ENCODE results near the gene PPCDC. TPM values are rescaled to one million over a fixed set of nuclear protein-coding genes. Genes with fewer than 3 reads are reported as not detected.

The PPCDC gene
- total RNA-seq, 5 donors from 2014 or later (not counting 1 experiment from before 2014, with no cell fraction given): 9.3 to 14.3 (median 11.8) TPM

DNA sequence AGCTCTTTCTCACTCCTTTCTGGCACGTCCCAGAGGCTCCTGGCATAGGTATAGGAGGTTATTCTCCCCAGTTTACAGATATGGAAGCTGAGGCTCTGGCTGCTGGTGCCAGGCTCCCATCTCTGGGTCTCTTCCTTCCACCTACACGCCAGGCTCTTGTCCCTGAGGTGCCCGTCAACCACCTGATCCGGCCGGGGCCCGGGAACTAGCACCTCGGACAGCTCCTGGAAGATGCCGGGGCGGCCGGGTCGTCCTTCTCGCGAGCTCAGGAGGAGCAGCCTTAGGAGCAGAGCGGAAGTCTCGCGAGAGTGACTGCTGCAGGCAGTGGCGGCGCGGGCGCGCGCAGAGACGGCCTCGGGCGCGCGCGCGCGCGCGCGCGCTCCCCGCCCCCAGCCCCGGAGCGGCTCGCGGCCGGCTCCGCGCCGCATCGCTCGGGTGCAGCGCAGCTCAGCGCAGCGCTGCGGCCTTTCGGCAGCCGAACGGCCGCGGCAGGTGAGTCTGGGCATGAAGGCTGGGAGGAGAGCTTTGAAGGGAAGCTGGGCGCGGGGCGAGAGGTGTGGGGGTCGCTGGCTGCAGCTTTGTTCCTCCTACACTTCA lies 28.1 kb upstream of the PPCDC start, which contains the start of gene SCAMP5:
Gene SCAMP5, plus strand, starts transcription at position 382 of the 597 bp plus-strand sequence. CDS start 16,277 bp downstream, outside the sequence.
- Mint-ChIP-seq H3K9me3 (no peaks in the 10 kb centered on the region), H3K4me1 (peaks cover 10 to 18% (median 16%) of the 10 kb centered on the region in 3 donors), H3K27ac (peak within 1 kb of the TSS in 1 of 2 donors; percentile 67), H3K4me3 (peak within 1 kb of the TSS; percentile 77 to 85 (median 78)), H3K36me3 (no peaks in the 10 kb centered on the region), H3K27me3 (peaks cover 27 to 34% of the 10 kb centered on the region in 2 donors)
- WGBS (ENCODE audit: insufficient coverage): under 1% methylated on average over 44 of the region's 58 CpGs
- Histone ChIP-seq H3K36me3 (ENCODE audit: control insufficient read depth in 2 of 2, extremely low read depth in 1 of 2, insufficient read depth in 1 of 2, low read length in 1 of 2) (no peaks in the 10 kb centered on the region), H3K4me3 (ENCODE audit: control insufficient read depth in 1 of 2, extremely low read depth in 1 of 2, low read length in 1 of 2) (peak within 1 kb of the TSS; percentile 66 to 74), H3K27me3 (replicated peaks in 1 of 2; ENCODE audit: control insufficient read depth in 2 of 2, extremely low read depth in 1 of 2, insufficient read depth in 2 of 2, low read length in 1 of 2) (peaks cover 0 to 48% of the 10 kb centered on the region in 2 experiments), H3K4me1 (ENCODE audit: control insufficient read depth in 1 of 2, extremely low read depth in 1 of 2, insufficient read depth in 2 of 2, low read length in 2 of 2) (peaks cover 0 to 19% of the 10 kb centered on the region in 2 experiments), H3K9me3 (no peaks in the 10 kb centered on the region), H3K27ac (ENCODE audit: low read length) (no peak within 1 kb of the TSS)
- POLR2A ChIA-PET: interaction anchor here in 1 of 2 donors (0.7 kb wide), 1 partner anchor 168 kb away, joined by 5 read pairs; no protein-coding TSS in a partner anchor
- peak; percentile 95 to 98 (median 97) for ATAC-seq (replicated peaks in 1 of 4)
- peak; percentile 76 to 94 (median 88) for DNase-seq
- CTCF ChIA-PET: interaction anchor here (0.5 to 1.5 kb wide), 6 partner anchors 20 to 258 kb away, joined by 3 to 6 read pairs (median 3); partner anchors contain the start of genes PPCDC (in 2 of the 2) and CPLX3 (in 1 of the 2)

DNA sequence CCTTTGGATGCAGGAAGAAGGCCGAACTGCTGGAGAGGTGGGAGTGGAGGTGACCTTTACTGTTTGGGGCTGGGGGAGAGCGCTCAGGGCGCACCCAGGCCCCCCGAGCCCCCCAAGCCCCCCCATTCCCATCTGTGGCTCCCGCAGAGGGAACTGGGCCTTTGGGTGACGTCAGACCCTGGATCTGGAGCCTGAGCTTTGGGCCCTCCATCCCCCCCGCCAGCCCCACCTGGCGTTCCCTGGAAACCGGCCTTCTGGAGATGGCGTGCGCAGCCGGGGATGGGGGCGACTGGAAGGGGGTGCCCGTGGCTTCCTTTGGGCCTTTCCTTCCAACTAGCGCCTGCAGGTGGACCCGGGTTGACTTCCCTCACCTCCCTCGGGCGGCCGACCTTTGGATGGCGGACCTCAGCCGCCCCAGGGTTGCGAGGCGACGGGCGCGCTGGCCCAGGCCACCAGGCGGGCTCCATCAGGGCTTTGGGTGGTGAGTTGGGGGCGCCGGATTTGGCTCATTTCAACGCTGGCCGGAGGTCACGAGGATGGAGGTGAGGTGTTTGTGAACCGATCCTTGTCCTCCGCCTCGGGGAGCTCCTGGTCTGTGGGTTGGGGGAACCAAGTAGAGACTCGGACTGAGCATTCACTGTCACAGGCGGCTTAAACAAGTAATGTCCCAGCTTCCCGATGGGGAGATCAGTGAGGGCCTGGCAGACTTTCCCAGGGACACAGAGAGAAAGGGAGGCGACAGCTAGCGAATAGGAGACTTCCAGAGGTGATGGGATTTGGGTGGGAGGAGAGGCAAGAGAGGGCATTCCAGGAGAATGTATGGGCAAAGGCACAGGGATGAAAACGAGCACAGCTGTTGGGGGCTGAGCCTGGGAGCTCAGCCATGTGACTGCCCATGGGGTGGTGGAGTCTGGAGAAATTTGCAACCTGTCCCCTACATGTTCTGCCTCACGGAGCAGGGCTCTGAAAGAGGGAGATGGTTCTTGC lies 27.3 kb upstream of the PPCDC start:
- Mint-ChIP-seq H3K27ac (no peak overlapping the region), H3K27me3 (peaks cover 31 to 34% of the 10 kb centered on the region in 2 donors), H3K4me1 (peaks cover 10 to 18% (median 16%) of the 10 kb centered on the region in 3 donors), H3K4me3 (peak overlapping the region; percentile 66 to 85 (median 78)), H3K9me3 (no peaks in the 10 kb centered on the region), H3K36me3 (no peaks in the 10 kb centered on the region)
- peaks cover 0 to 19% of the 10 kb centered on the region in 2 experiments for H3K4me1 ChIP-seq (ENCODE audit: control insufficient read depth in 1 of 2, extremely low read depth in 1 of 2, insufficient read depth in 2 of 2, low read length in 2 of 2)
- peaks cover 0 to 50% of the 10 kb centered on the region in 2 experiments for H3K27me3 ChIP-seq (replicated peaks in 1 of 2; ENCODE audit: control insufficient read depth in 2 of 2, extremely low read depth in 1 of 2, insufficient read depth in 2 of 2, low read length in 1 of 2)
- no peak overlapping the region for H3K27ac ChIP-seq (ENCODE audit: low read length)
- 38% methylated on average over 36 of the region's 42 CpGs for WGBS (ENCODE audit: insufficient coverage)
- no peaks in the 10 kb centered on the region for H3K36me3 ChIP-seq (ENCODE audit: control insufficient read depth in 2 of 2, extremely low read depth in 1 of 2, insufficient read depth in 1 of 2, low read length in 1 of 2)
- ATAC-seq (replicated peaks in 1 of 4): no peak
- no peaks in the 10 kb centered on the region for H3K9me3 ChIP-seq
- peak in 2 of 35 experiments; percentile 3 to 13 for DNase-seq
- ChIA-PET POLR2A (no interaction called here), CTCF (interaction anchor here (0.5 to 1.5 kb wide), 7 partner anchors 19 to 361 kb away, joined by 3 to 6 read pairs (median 3); partner anchors contain the start of genes CPLX3 (in 1 of the 2) and PPCDC (in 1 of the 2))
- peak overlapping the region; percentile 66 to 74 for H3K4me3 ChIP-seq (ENCODE audit: control insufficient read depth in 1 of 2, extremely low read depth in 1 of 2, low read length in 1 of 2)

DNA sequence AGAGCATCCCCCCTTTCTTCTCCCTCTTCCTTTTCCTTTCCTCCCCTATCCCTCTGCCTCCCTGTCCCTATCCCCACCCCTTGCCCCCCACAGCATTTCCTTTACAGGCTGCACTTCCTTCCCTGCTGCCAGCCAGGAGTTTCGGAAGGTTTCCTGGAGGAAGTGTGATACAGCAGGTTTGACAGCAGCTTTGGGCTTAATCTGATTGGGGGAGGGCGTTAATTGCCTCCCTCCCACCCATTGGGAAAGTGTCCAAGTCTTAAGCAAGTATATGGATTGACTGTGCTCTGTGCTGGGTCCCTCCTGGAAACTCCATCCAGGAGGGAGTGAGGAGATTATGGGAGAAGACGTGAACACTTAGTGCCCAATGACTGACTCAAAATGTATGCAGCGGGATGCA lies 26.2 kb upstream of the PPCDC start:
- 88% methylated on average over 2 of the region's 4 CpGs for WGBS (ENCODE audit: insufficient coverage)
- H3K4me1 ChIP-seq (ENCODE audit: control insufficient read depth in 1 of 2, extremely low read depth in 1 of 2, insufficient read depth in 2 of 2, low read length in 2 of 2): peaks cover 0 to 19% of the 10 kb centered on the region in 2 experiments
- no peak overlapping the region for H3K27ac ChIP-seq (ENCODE audit: low read length)
- H3K9me3 ChIP-seq: no peaks in the 10 kb centered on the region
- no peaks in the 10 kb centered on the region for H3K9me3 Mint-ChIP-seq
- H3K4me3 ChIP-seq (ENCODE audit: control insufficient read depth in 1 of 2, extremely low read depth in 1 of 2, low read length in 1 of 2): no peak overlapping the region
- H3K4me1 Mint-ChIP-seq: peaks cover 10 to 18% (median 16%) of the 10 kb centered on the region in 3 donors
- H3K36me3 Mint-ChIP-seq: no peaks in the 10 kb centered on the region
- ChIA-PET CTCF (no interaction called here), POLR2A (no interaction called here)
- ATAC-seq (replicated peaks in 1 of 4) (no peak), DNase-seq (no peak)
- peak overlapping the region in 1 of 3 donors; percentile 79 for H3K4me3 Mint-ChIP-seq
- H3K27me3 Mint-ChIP-seq: peaks cover 28 to 31% of the 10 kb centered on the region in 2 donors
- H3K27ac Mint-ChIP-seq: no peak overlapping the region
- peaks cover 0 to 45% of the 10 kb centered on the region in 2 experiments for H3K27me3 ChIP-seq (replicated peaks in 1 of 2; ENCODE audit: control insufficient read depth in 2 of 2, extremely low read depth in 1 of 2, insufficient read depth in 2 of 2, low read length in 1 of 2)
- H3K36me3 ChIP-seq (ENCODE audit: control insufficient read depth in 2 of 2, extremely low read depth in 1 of 2, insufficient read depth in 1 of 2, low read length in 1 of 2): no peaks in the 10 kb centered on the region

DNA sequence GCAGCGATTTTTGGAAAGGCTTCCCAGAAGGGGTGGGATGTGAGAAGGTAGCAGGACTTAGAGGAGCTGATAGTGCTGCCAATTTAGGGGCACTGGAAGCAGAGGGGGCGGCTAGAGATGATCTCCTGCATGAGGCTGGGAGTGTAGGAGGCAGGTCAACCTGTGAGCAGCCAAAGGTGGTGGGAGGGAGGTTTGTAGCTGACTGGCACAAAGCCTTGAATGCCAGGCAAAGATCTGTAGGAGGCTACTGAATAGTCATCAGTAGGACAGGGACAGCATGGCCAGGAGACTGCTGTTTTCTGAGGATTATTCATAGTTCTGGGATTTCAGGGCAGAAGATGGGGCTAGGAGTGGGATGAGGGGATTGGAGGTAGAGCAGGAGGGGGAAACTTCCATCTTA lies 25.8 kb upstream of the PPCDC start:
- Mint-ChIP-seq H3K9me3 (no peaks in the 10 kb centered on the region), H3K36me3 (no peaks in the 10 kb centered on the region), H3K27me3 (peaks cover 32 to 33% of the 10 kb centered on the region in 2 donors), H3K27ac (no peak overlapping the region), H3K4me3 (peak overlapping the region in 1 of 3 donors; percentile 79), H3K4me1 (peaks cover 10 to 18% (median 16%) of the 10 kb centered on the region in 3 donors)
- ChIA-PET POLR2A (no interaction called here), CTCF (no interaction called here)
- 75% methylated on average over 2 of the region's 2 CpGs for WGBS (ENCODE audit: insufficient coverage)
- DNase-seq (no peak), ATAC-seq (replicated peaks in 1 of 4) (no peak)
- no peaks in the 10 kb centered on the region for H3K36me3 ChIP-seq (ENCODE audit: control insufficient read depth in 2 of 2, extremely low read depth in 1 of 2, insufficient read depth in 1 of 2, low read length in 1 of 2)
- H3K4me3 ChIP-seq (ENCODE audit: control insufficient read depth in 1 of 2, extremely low read depth in 1 of 2, low read length in 1 of 2): no peak overlapping the region
- peaks cover 0 to 19% of the 10 kb centered on the region in 2 experiments for H3K4me1 ChIP-seq (ENCODE audit: control insufficient read depth in 1 of 2, extremely low read depth in 1 of 2, insufficient read depth in 2 of 2, low read length in 2 of 2)
- H3K27ac ChIP-seq (ENCODE audit: low read length): no peak overlapping the region
- H3K27me3 ChIP-seq (replicated peaks in 1 of 2; ENCODE audit: control insufficient read depth in 2 of 2, extremely low read depth in 1 of 2, insufficient read depth in 2 of 2, low read length in 1 of 2): peaks cover 0 to 45% of the 10 kb centered on the region in 2 experiments
- no peaks in the 10 kb centered on the region for H3K9me3 ChIP-seq

DNA sequence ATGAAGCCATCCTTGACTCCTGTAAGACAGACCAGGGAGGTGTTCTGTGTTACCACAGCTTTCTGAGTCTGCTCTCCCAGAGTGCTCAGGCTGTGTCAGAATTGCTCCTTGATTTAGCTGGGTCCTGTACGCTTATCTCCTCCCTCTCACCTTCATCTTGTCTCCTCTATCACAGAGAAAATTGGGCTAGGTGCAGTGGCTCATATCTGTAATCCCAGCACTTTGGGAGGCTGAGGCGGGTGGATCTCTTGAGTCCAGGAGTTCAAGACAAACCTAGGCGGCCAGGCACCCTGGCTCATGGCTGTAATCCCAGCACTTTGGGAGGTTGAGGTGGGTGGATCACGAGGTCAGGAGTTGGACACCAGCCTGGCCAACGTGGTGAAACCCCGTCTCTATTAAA lies 22.1 kb upstream of the PPCDC start:
- Histone ChIP-seq H3K4me3 (ENCODE audit: control insufficient read depth in 1 of 2, extremely low read depth in 1 of 2, low read length in 1 of 2) (no peak overlapping the region), H3K4me1 (ENCODE audit: control insufficient read depth in 1 of 2, extremely low read depth in 1 of 2, insufficient read depth in 2 of 2, low read length in 2 of 2) (peaks cover 0 to 5% of the 10 kb centered on the region in 2 experiments), H3K9me3 (no peaks in the 10 kb centered on the region), H3K36me3 (ENCODE audit: control insufficient read depth in 2 of 2, extremely low read depth in 1 of 2, insufficient read depth in 1 of 2, low read length in 1 of 2) (no peaks in the 10 kb centered on the region), H3K27ac (ENCODE audit: low read length) (no peak overlapping the region), H3K27me3 (replicated peaks in 1 of 2; ENCODE audit: control insufficient read depth in 2 of 2, extremely low read depth in 1 of 2, insufficient read depth in 2 of 2, low read length in 1 of 2) (peaks cover 0 to 37% of the 10 kb centered on the region in 2 experiments)
- POLR2A ChIA-PET: no interaction called here
- Mint-ChIP-seq H3K36me3 (no peaks in the 10 kb centered on the region), H3K27ac (no peak overlapping the region), H3K4me3 (no peak overlapping the region), H3K9me3 (no peaks in the 10 kb centered on the region), H3K27me3 (peaks cover 27 to 30% of the 10 kb centered on the region in 2 donors), H3K4me1 (peaks cover 4 to 6% (median 4%) of the 10 kb centered on the region in 3 donors)
- DNase-seq (no peak), ATAC-seq (replicated peaks in 1 of 4) (no peak)
- CTCF ChIA-PET: no interaction called here
- 74% methylated on average over 3 of the region's 6 CpGs for WGBS (ENCODE audit: insufficient coverage)

DNA sequence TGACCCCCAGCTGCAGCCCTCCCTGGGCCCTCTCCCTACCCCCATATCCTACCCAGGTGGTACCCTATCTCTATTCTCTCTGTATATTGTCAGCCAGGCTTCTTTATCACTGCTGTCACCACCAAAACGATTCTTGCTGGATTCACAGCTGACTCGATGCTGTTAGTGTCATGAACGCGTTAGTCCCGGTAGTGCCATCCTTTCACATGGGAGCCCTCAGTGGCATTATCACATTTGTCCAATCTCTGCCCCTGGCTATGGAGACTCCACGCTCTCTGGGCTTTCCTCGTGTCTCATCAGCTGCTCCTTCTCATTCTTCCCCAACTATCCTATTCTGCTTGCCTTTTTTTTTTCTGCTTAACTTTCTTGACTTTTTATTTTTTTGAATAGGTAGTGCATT lies 21.0 kb upstream of the PPCDC start:
- no peaks in the 10 kb centered on the region for H3K36me3 Mint-ChIP-seq
- no peak overlapping the region for H3K27ac ChIP-seq (ENCODE audit: low read length)
- peaks cover 17 to 23% of the 10 kb centered on the region in 2 donors for H3K27me3 Mint-ChIP-seq
- DNase-seq: no peak
- WGBS (ENCODE audit: insufficient coverage): 82% methylated on average over 5 of the region's 7 CpGs
- ATAC-seq (replicated peaks in 1 of 4): no peak
- no peak overlapping the region for H3K27ac Mint-ChIP-seq
- ChIA-PET POLR2A (no interaction called here), CTCF (no interaction called here)
- H3K4me3 Mint-ChIP-seq: no peak overlapping the region
- no peaks in the 10 kb centered on the region for H3K9me3 ChIP-seq
- peaks cover 0 to 3% (median 0%) of the 10 kb centered on the region in 3 donors for H3K4me1 Mint-ChIP-seq
- H3K4me1 ChIP-seq (ENCODE audit: control insufficient read depth in 1 of 2, extremely low read depth in 1 of 2, insufficient read depth in 2 of 2, low read length in 2 of 2): no peaks in the 10 kb centered on the region
- peaks cover 0 to 26% of the 10 kb centered on the region in 2 experiments for H3K27me3 ChIP-seq (replicated peaks in 1 of 2; ENCODE audit: control insufficient read depth in 2 of 2, extremely low read depth in 1 of 2, insufficient read depth in 2 of 2, low read length in 1 of 2)
- H3K36me3 ChIP-seq (ENCODE audit: control insufficient read depth in 2 of 2, extremely low read depth in 1 of 2, insufficient read depth in 1 of 2, low read length in 1 of 2): no peaks in the 10 kb centered on the region
- no peak overlapping the region for H3K4me3 ChIP-seq (ENCODE audit: control insufficient read depth in 1 of 2, extremely low read depth in 1 of 2, low read length in 1 of 2)
- H3K9me3 Mint-ChIP-seq: no peaks in the 10 kb centered on the region

Measured in T-cell (primary cell).